GM21526 (cell line): ENCODE measurements around the gene GRAP.

ENCODE experiments used
- ATAC-seq: cut with Tn5 transposase; IDR thresholded peaks from one replicate; pipeline ENCODE4 v1.9.1; 2021; ENCODE audit warnings: moderate library complexity; ENCODE audit not compliant: unreplicated experiment, low FRiP score

GRAP gene

DNA sequence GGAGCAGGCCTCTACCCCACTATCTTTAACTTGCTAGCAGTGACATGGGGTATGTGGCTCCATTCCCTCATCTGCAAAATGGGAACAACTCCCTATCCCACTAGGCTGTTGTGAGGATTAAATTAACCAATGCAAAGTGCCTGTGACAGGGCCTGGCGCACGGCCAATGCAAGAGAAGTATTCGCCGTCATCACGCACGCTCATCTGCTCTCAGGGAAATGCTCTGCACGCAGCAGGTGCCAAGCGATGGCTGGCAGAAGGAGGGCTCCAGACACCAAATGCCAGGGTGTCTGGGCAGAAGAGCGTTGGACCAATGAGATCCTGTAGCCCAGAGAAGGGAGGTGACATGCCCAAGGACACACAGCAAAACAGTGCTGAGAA is 59.5 kb downstream of the GRAP start:
- no peak for ATAC-seq

DNA sequence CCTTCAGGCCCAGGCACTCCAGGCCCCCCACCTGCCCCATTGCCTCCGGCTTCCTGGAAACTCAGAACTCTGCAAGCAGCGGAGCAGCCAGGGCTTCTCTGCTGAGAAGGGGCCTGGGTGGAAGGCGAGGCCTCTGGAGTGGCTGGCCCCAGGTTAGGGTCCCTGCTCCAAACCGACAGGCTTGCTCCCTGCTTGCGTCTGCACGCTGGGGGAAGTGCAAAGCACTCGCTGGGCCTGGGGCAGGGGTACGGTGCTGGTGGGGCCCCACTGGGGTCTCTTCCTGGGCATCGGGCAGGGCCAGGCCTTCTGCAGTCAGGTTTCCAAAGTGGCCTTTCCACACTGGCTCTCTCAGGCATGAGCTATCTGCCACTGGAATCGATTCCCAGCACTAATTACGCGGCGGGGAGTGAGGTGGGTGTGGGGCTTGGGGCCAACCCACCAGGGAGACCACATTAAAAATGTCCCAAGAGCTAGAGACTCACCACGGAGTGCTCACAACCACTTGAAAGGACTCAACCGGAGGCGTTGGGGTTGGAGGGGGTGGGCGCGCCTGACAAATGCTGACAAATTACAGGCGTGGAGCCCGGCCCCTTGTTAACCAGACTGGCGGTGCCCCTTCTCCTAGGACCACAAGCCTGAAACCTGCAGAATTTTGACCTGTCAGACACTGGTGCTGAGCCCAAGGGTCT is 60.1 kb downstream of the GRAP start:
- ATAC-seq = no peak

DNA sequence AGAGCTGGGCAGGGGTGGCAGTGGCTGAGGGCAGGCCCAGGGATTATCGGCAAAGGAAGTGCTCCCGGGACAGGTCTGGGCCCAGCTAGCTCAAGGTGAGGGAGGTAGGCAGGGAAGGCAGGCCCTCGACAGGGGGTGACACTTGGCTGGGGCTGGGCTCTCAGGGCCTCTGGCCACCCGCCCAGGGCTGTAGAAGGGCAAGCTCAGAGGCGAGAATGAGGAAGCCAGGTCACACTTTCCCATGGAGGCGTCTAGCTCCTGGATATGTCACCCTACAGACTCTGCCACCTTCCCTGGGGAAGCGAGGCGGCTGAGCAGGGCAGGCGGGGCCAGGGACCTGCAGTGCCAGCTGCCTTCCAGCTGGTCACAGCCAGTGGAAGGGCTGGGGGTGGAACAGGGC is 61.3 kb downstream of the GRAP start:
- ATAC-seq = no peak

DNA sequence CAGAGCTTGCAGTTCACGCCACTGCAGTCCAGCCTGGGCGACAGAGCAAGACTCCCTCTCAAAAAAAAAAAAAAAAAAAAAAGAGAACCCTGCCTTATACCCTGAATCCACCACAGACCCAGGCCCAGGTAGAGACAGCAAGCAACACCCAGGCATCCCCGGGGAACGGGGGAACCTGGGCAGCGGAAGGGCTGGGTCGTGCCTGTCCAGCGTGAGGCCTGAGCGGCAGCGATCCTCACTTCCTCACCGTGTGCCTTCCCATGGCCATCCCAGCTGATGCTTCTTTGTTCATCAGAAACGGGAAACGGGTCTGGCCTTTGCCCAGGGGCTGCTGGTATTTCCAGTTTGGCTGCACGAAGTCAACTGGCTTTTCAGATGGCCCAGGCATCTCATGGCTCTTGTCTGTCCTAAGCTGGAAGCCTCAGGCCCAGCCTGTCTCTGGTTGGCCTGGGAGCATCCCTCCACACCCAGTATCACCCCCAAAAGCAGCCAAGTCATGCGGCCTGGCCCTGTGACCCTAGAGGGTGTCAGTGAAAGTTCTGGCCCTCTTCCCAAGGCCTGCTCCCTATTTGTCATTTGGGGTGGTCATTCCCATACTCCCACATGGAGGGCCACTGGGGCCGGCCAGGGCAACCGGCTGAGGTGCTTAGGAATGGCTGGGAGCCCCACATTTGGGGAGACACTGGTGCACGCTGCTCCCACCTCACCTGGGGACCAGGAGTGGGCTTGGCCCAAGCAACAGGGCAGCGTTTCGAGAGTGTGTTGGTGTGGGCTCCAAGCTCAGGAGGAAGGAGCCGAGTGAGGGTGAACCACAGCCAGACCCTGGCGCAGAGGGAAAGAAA is 62.3 kb downstream of the GRAP start:
- ATAC-seq = no peak

DNA sequence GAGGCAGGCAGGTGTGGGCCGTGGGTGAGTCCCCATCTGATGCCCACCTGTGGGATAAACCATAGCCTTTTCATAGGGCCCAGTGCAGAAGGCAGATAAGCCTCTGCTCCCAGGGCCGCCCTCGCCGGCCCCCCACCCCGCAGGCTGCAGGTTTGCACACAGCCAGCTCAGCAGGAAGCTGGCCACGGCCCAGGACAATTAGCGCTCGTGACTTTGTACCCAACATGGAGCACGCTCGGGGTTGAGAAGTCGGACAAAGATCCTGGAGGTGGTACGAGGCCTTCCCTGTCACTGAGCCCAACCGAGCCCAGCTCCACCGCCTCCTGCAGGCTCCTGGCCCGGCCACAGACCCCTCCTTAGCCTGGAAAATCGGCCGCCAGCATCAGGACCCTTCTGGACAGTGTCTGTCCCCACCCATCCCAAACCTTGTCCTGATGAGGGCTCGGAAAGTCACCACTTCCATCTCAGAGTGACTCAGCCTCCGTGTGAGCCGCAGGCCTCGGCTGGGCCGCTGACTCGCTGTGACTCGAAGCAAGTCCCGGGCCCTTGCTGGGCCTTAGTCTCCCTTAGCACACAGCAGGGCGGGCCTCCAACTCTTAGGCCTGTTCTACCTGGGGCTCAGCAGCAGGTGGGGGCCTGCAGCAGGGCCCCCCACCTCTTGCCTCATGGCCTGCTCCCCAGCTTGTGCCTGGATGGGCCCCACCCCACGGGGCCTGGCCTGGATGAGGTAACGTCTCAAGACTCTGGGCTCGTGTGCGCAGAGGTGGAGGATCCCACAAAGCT is 64.9 kb downstream of the GRAP start:
- ATAC-seq = no peak

DNA sequence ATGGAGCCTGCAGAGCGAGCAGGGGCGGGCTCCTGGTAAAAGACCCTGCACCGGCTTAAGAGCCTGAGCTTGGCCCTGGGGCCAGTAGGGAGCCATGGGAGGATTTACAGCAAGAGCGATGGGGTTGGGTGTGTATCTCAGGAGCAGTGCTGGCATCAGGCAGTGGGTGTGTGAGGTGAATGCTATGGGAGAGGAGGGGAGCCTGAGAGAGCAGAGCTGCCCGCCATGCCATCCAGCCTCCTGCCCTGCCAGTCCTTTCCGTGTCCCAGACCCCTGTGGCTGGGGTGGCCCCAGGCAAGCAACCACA is 65.5 kb downstream of the GRAP start:
- ATAC-seq = no peak

DNA sequence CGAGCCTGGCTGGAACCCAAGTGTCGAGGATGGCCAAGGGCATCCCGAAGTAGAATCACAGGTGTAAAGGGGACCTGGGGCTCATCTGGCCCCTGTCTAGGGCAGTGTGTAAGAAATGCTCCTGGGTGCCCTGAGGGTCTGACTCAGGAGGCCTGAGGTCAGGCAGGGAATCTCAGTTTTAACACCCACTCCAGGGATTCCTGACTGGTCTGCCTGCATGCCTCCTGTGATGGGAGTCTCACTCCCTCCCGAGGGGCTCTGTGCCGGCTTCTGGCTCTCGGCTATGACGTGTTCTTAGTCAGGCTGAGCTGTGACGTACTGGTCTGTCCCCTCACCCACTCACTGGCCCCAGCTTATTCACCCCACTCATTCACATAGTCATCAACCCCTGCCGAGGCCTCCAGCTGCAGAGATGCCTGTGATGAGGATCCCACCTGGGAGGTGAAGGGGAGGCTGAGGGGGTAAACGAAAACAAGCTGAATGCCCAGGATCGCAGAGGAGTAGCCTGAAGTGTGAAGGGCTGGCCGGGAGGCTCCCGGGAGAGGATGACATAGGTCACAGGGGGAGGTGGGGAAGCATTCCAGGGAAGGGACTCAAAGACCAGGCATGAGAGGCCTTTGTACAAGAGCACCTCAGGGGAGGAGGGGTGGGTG is 65.9 kb downstream of the GRAP start:
- ATAC-seq = no peak

DNA sequence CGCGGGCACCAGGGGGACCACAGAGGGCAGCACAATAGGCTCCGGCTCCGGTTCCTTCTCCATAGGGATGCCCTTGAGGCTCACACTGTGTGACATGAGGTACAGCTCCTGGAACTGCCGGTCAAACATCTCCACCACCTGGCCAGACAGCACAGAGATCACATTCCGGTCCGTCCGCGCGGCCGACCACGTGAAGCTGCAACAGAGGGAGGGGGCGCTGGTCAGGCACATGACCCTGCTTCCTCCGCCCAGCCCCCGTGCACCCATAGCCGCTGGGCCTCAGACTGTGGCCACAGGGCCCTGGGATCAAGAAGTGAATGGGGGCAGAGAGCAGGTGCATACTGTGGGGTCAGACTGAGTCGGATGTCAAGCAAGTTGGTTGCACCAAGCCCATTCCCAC is 68.1 kb downstream of the GRAP start:
- ATAC-seq = no peak

DNA sequence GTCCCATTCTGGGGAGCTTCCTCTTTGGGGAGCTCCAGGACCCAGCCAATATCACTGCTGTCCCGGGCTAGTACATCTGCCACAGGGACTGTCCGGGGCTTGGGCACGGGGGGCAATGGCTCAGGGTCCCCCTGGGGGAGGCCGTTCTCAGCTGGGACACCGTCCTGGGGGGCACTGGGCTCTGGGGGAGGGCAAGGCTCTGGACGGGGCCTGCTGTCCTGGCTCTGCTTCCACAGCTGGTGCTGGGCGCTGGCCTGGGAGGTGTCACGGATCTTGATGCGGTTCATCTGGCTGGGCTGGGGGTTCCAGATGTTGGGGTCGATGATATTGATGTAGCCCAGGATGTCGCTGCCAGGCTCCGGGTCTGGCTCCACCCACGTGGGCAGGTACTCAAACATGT is 68.7 kb downstream of the GRAP start:
- ATAC-seq = no peak

DNA sequence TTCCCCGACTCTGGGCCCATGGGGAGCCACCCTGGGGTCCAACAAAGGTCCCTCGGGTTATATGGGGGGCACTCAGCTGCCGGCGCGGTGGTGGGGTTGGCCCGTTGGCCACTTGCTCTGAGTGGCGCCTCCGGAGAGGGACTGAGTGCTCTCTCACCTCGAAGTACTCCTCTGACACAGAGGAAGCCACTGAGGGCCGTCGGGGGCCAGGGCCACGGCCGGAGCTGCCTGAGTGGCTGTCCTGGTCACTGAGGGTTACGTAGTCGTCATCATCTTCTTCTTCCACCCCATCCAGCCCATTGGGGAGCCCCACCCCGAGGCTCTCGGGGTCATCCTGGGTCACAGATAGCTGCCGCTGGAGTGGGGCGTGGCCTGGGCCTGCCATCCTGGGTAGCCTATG is 69.1 kb downstream of the GRAP start:
- ATAC-seq = no peak

DNA sequence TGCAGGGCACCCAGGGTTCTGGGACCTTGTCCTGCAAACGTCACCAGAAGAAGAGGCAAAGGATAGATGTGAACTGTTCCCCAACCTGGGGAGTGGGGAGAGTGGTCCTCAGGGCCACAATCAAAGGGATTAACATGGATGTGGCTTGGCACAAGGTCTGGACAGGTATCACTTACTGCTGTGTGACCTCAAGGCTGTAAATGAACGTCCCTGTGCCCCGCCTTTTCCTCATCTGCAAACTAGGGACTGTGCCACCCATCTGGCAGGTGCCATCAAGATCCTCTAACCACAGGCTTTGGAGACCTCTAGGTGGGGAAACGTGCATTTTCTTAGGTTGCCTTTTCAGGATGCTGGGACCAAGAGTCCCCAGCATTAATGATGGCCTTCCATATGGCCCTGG is 69.7 kb downstream of the GRAP start:
- ATAC-seq = no peak

DNA sequence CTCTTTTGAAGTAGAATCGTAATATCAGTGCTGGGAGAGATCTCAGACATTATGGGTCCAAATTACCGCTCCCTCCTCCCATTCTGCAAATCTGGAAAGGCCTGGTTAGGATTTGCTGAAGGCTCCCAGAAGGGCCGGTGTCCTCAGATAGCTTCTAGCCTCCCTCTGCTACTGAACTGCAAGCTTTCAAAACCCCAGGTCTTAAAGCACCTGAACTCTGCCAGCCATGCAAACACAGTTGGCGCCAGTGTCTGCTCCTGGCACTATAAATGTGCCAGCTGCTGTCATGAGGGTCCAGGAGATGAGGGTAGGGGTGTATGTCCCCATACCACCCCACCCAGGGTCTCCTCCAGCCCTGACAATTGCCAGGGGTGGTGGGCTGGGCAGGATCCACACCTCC is 70.6 kb downstream of the GRAP start:
- no peak for ATAC-seq

DNA sequence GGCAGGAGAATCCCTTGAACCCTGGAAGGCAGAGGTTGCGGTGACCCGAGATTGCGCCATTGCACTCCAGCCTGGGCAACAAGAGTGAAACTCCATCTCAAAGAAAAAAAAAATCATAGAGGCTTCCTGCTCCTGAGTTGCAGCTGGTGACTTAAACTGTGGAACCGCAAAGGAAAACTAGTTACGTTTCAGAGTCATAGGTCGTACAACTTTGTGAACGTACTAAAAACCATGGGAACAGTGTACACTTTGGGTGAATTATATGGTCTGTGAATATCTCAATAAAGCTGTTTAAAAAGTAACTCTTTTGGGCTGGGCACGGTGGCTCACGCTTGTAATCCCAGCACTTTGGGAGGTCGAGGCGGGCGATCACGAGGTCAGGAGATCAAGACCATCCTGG is 71.2 kb downstream of the GRAP start:
- no peak for ATAC-seq

DNA sequence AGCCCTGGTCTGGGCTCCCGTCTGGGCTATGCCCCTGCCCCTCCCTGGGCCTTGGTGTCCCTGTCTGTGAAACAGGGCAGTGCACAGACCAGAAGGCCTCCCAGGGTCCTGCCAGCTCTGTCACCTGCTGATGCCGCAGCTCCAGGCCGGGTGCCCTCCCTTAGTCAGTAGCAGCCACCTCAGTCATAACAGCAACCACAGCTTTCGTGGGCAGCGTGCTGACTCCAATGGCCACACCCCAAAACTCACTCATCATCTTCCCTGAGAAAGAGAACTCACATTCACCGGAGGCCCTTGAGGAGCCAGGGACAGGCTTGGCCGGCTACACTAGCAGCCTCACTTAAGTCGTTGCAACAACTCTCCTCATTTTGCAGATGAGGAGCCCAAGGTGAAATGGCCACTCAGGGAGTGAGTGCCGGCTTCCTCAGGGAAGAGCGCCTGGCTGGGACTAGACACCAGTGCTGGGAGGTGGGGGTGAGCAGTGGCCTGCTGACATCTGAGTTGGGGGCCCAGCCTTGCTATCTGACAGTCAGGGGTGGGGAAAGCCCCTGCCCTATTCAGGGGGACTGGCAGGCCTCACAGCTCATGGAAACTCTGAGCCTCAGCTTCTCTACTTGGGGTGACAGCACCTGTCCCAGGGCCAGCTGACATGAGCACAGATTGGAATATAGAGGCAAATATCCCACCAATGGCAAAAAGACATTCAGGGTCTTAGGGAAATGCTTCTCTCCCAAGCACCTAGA is 72.2 kb downstream of the GRAP start:
- ATAC-seq = no peak

DNA sequence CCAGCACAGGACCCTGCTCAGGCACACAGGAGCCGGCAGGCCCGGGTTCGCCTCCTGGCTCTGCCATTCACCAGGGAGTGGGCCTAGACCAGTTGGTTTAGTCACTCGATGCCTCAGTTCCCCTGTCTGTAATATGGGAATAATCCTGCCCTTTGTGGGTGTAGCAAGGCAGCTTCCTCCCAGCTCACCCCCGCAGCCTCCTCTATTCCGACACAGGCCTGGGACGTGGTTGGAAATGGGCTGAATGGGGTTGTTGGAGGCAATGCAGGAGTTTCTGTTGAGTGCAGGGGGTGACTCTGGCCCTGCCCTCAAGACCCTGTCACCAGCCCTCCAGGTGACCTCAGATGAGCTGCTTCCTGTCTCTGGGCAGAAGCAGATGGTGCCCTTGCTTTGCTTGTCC is 75.0 kb downstream of the GRAP start:
- no peak for ATAC-seq
